Measurements from ENCODE around the gene KCNN1.

DNA sequence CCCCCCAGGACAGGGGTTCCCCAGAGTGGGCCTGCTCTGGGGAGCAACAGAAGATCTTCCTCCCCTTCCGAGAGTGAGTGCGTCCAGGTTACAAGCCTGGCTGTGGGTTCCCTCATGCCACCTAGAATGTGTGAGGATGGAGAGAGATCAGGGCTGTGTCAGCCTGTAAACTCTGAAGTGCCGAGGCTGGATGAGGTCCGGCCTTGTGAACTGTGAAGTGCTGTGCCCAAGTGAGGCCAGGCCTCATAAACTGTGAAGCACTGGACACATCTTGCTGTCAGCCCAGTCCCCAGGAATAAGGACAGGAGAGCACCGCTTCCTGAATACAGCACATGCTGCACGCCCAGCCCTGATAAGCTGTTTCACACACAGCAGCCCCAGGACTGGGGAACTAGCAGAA, 7.6 kb downstream of the KCNN1 start:
- TF ChIP-seq, protein P1, sequence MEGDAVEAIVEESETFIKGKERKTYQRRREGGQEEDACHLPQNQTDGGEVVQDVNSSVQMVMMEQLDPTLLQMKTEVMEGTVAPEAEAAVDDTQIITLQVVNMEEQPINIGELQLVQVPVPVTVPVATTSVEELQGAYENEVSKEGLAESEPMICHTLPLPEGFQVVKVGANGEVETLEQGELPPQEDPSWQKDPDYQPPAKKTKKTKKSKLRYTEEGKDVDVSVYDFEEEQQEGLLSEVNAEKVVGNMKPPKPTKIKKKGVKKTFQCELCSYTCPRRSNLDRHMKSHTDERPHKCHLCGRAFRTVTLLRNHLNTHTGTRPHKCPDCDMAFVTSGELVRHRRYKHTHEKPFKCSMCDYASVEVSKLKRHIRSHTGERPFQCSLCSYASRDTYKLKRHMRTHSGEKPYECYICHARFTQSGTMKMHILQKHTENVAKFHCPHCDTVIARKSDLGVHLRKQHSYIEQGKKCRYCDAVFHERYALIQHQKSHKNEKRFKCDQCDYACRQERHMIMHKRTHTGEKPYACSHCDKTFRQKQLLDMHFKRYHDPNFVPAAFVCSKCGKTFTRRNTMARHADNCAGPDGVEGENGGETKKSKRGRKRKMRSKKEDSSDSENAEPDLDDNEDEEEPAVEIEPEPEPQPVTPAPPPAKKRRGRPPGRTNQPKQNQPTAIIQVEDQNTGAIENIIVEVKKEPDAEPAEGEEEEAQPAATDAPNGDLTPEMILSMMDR (IDR thresholded peaks at IDR 0.05), result no peak
- TF ChIP-seq POLR2A (IDR thresholded peaks at IDR 0.05), result no peak

All from thyroid gland (tissue), 4 donors.